ENCODE measurements around the gene ZNF286A.
"Not testable (repeated sequence)": the region's sequence is repeated elsewhere in the genome, so short reads cannot be mapped to it uniquely, and the experiment has no call there.

DNA sequence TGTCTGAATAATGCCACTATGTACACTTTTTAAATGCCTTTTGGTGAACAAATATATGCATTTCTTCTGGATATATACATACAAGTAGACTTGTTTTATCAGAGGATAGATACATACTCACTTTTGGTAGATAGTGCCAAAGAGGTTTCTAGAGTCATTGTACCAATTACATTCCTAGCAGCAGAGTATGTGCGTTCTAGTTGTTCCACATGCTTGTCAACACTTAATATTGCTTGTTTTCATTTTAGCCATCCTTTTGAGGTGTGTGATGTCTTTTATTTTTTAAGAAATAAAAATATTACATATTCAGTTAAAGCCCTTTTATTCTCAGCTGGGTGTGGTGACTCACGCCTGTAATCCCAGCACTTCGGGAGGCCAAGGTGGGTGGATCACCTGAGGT is 9.3 kb downstream of the ZNF286A start:
- TF ChIP-seq EZH2 (IDR thresholded peaks at IDR 0.05; ENCODE audit: low read length): not testable (repeated sequence)
- TF ChIP-seq, protein P1, sequence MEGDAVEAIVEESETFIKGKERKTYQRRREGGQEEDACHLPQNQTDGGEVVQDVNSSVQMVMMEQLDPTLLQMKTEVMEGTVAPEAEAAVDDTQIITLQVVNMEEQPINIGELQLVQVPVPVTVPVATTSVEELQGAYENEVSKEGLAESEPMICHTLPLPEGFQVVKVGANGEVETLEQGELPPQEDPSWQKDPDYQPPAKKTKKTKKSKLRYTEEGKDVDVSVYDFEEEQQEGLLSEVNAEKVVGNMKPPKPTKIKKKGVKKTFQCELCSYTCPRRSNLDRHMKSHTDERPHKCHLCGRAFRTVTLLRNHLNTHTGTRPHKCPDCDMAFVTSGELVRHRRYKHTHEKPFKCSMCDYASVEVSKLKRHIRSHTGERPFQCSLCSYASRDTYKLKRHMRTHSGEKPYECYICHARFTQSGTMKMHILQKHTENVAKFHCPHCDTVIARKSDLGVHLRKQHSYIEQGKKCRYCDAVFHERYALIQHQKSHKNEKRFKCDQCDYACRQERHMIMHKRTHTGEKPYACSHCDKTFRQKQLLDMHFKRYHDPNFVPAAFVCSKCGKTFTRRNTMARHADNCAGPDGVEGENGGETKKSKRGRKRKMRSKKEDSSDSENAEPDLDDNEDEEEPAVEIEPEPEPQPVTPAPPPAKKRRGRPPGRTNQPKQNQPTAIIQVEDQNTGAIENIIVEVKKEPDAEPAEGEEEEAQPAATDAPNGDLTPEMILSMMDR (optimal IDR thresholded peaks at IDR 0.05 in 1 of 3, IDR thresholded peaks at IDR 0.05 in 1 of 3, conservative IDR thresholded peaks at IDR 0.05 in 1 of 3; ENCODE audit: extremely low read depth in 1 of 3, insufficient read depth in 2 of 3, low read length in 3 of 3): not testable (repeated sequence)

All from keratinocyte (primary cell).